OCI-M1 (cell line): ENCODE results near the gene BRD3OS.
"Not testable (repeated sequence)": the region's sequence is repeated elsewhere in the genome, so short reads cannot be mapped to it uniquely, and the experiment has no call there.

Source experiments
- DNase-seq: peaks from one replicate; lab custom pipeline; 2025; lab: John Stamatoyannopoulos, UW

Gene BRD3OS

GRCh38 chr9:133988771-133989170 is 36.5 kb upstream of the BRD3OS start:
- DNase-seq = not testable (repeated sequence)

GRCh38 chr9:133989625-133990365 is 35.5 kb upstream of the BRD3OS start:
- no peak for DNase-seq

- DNase-seq = no peak
Measured at GRCh38 chr9:133990366-133991213, 34.7 kb upstream of the BRD3OS start.

GRCh38 chr9:133991214-133991921 is 33.9 kb upstream of the BRD3OS start:
- DNase-seq = no peak

- DNase-seq = peak; percentile 27
Measured at GRCh38 chr9:133991964-133992779, 33.1 kb upstream of the BRD3OS start, which contains the start of gene VAV2. VAV2 (minus strand) TSS chr9:133992324; CDS start chr9:133992278, 46 bp downstream.

- DNase-seq = peak; percentile 73
Measured at GRCh38 chr9:133992780-133993634, 32.3 kb upstream of the BRD3OS start.

GRCh38 chr9:133993635-133994253 is 31.5 kb upstream of the BRD3OS start:
- DNase-seq = no peak

- peak; percentile 85 for DNase-seq
Measured at GRCh38 chr9:133994353-133995011, 30.8 kb upstream of the BRD3OS start.

GRCh38 chr9:133995012-133995896 is 30.0 kb upstream of the BRD3OS start:
- peak; percentile 31 for DNase-seq

GRCh38 chr9:133996531-133997520 is 28.5 kb upstream of the BRD3OS start:
- no peak for DNase-seq

- no peak for DNase-seq
Measured at GRCh38 chr9:133997584-133997983, 27.7 kb upstream of the BRD3OS start.

- DNase-seq = no peak
Measured at GRCh38 chr9:133998915-133999595, 26.2 kb upstream of the BRD3OS start.

GRCh38 chr9:133999851-134000265 is 25.4 kb upstream of the BRD3OS start:
- DNase-seq = no peak

GRCh38 chr9:134002796-134003195 is 22.5 kb upstream of the BRD3OS start:
- no peak for DNase-seq

GRCh38 chr9:134003237-134003636 is 22.0 kb upstream of the BRD3OS start:
- DNase-seq = no peak

GRCh38 chr9:134004131-134004873 is 21.0 kb upstream of the BRD3OS start:
- no peak for DNase-seq
